Measurements from ENCODE around the gene TMEM229A.
"Not testable (repeated sequence)": the region's sequence is repeated elsewhere in the genome, so short reads cannot be mapped to it uniquely, and the experiment has no call there.

TMEM229A gene

GRCh38 chr7:124033095-124033806 lies 384 bp upstream of the TMEM229A start:
- DNase-seq (ENCODE audit: low read depth in 4 of 4, low spot score in 1 of 4) = no peak

GRCh38 chr7:124031919-124032318 lies 948 bp downstream of the TMEM229A start:
- DNase-seq (ENCODE audit: low read depth in 4 of 4, low spot score in 1 of 4) = no peak

GRCh38 chr7:124031406-124031805 lies 1.5 kb downstream of the TMEM229A start:
- DNase-seq (ENCODE audit: low read depth in 4 of 4, low spot score in 1 of 4) = no peak

- no peak for DNase-seq (ENCODE audit: low read depth in 4 of 4, low spot score in 1 of 4)
These were observed 1.9 kb downstream of the TMEM229A start for GRCh38 chr7:124030964-124031363.

GRCh38 chr7:124029396-124030188 lies 3.3 kb downstream of the TMEM229A start:
- DNase-seq (ENCODE audit: low read depth in 4 of 4, low spot score in 1 of 4) = no peak

- no peak for DNase-seq (ENCODE audit: low read depth in 4 of 4, low spot score in 1 of 4)
These were observed 5.6 kb downstream of the TMEM229A start for GRCh38 chr7:124027236-124027635.

GRCh38 chr7:124024329-124024728 lies 8.5 kb downstream of the TMEM229A start:
- not testable (repeated sequence) for DNase-seq (ENCODE audit: low read depth in 4 of 4, low spot score in 1 of 4)

- no peak for DNase-seq (ENCODE audit: low read depth in 4 of 4, low spot score in 1 of 4)
These were observed 10.3 kb downstream of the TMEM229A start for GRCh38 chr7:124022551-124022950.

- no peak for DNase-seq (ENCODE audit: low read depth in 4 of 4, low spot score in 1 of 4)
These were observed 12.8 kb downstream of the TMEM229A start for GRCh38 chr7:124020060-124020459.

GRCh38 chr7:124013306-124013705 lies 19.6 kb downstream of the TMEM229A start:
- DNase-seq (ENCODE audit: low read depth in 4 of 4, low spot score in 1 of 4) = no peak

- DNase-seq (ENCODE audit: low read depth in 4 of 4, low spot score in 1 of 4) = no peak
These were observed 20.0 kb downstream of the TMEM229A start for GRCh38 chr7:124012864-124013263.

- DNase-seq (ENCODE audit: low read depth in 4 of 4, low spot score in 1 of 4) = no peak
These were observed 23.5 kb downstream of the TMEM229A start for GRCh38 chr7:124009321-124009720.

- not testable (repeated sequence) for DNase-seq (ENCODE audit: low read depth in 4 of 4, low spot score in 1 of 4)
These were observed 24.6 kb downstream of the TMEM229A start for GRCh38 chr7:124008296-124008695.

- DNase-seq (ENCODE audit: low read depth in 4 of 4, low spot score in 1 of 4) = no peak
These were observed 33.2 kb downstream of the TMEM229A start for GRCh38 chr7:123999703-124000102.

- DNase-seq (ENCODE audit: low read depth in 4 of 4, low spot score in 1 of 4) = no peak
These were observed 33.9 kb downstream of the TMEM229A start for GRCh38 chr7:123998921-123999320.

- no peak for DNase-seq (ENCODE audit: low read depth in 4 of 4, low spot score in 1 of 4)
These were observed 36.6 kb downstream of the TMEM229A start for GRCh38 chr7:123996327-123996625.

GRCh38 chr7:123995617-123996326 lies 37.1 kb downstream of the TMEM229A start:
- no peak for DNase-seq (ENCODE audit: low read depth in 4 of 4, low spot score in 1 of 4)

- no peak for DNase-seq (ENCODE audit: low read depth in 4 of 4, low spot score in 1 of 4)
These were observed 38.4 kb downstream of the TMEM229A start for GRCh38 chr7:123994449-123994848.

- no peak for DNase-seq (ENCODE audit: low read depth in 4 of 4, low spot score in 1 of 4)
These were observed 38.9 kb downstream of the TMEM229A start for GRCh38 chr7:123993996-123994395.

GRCh38 chr7:123992913-123993518 lies 39.9 kb downstream of the TMEM229A start:
- DNase-seq (ENCODE audit: low read depth in 4 of 4, low spot score in 1 of 4) = no peak

GRCh38 chr7:123987445-123987844 lies 45.4 kb downstream of the TMEM229A start:
- DNase-seq (ENCODE audit: low read depth in 4 of 4, low spot score in 1 of 4) = no peak
